ENCODE results near the gene PLPPR4. TPM values are rescaled to one million over a fixed set of nuclear protein-coding genes. Genes with fewer than 3 reads are reported as not detected.

PLPPR4 gene
- total and polyA plus RNA-seq, 2 experiments from 2014 or later: 0.99 to 2.3 TPM

- TF ChIP-seq, protein P1, sequence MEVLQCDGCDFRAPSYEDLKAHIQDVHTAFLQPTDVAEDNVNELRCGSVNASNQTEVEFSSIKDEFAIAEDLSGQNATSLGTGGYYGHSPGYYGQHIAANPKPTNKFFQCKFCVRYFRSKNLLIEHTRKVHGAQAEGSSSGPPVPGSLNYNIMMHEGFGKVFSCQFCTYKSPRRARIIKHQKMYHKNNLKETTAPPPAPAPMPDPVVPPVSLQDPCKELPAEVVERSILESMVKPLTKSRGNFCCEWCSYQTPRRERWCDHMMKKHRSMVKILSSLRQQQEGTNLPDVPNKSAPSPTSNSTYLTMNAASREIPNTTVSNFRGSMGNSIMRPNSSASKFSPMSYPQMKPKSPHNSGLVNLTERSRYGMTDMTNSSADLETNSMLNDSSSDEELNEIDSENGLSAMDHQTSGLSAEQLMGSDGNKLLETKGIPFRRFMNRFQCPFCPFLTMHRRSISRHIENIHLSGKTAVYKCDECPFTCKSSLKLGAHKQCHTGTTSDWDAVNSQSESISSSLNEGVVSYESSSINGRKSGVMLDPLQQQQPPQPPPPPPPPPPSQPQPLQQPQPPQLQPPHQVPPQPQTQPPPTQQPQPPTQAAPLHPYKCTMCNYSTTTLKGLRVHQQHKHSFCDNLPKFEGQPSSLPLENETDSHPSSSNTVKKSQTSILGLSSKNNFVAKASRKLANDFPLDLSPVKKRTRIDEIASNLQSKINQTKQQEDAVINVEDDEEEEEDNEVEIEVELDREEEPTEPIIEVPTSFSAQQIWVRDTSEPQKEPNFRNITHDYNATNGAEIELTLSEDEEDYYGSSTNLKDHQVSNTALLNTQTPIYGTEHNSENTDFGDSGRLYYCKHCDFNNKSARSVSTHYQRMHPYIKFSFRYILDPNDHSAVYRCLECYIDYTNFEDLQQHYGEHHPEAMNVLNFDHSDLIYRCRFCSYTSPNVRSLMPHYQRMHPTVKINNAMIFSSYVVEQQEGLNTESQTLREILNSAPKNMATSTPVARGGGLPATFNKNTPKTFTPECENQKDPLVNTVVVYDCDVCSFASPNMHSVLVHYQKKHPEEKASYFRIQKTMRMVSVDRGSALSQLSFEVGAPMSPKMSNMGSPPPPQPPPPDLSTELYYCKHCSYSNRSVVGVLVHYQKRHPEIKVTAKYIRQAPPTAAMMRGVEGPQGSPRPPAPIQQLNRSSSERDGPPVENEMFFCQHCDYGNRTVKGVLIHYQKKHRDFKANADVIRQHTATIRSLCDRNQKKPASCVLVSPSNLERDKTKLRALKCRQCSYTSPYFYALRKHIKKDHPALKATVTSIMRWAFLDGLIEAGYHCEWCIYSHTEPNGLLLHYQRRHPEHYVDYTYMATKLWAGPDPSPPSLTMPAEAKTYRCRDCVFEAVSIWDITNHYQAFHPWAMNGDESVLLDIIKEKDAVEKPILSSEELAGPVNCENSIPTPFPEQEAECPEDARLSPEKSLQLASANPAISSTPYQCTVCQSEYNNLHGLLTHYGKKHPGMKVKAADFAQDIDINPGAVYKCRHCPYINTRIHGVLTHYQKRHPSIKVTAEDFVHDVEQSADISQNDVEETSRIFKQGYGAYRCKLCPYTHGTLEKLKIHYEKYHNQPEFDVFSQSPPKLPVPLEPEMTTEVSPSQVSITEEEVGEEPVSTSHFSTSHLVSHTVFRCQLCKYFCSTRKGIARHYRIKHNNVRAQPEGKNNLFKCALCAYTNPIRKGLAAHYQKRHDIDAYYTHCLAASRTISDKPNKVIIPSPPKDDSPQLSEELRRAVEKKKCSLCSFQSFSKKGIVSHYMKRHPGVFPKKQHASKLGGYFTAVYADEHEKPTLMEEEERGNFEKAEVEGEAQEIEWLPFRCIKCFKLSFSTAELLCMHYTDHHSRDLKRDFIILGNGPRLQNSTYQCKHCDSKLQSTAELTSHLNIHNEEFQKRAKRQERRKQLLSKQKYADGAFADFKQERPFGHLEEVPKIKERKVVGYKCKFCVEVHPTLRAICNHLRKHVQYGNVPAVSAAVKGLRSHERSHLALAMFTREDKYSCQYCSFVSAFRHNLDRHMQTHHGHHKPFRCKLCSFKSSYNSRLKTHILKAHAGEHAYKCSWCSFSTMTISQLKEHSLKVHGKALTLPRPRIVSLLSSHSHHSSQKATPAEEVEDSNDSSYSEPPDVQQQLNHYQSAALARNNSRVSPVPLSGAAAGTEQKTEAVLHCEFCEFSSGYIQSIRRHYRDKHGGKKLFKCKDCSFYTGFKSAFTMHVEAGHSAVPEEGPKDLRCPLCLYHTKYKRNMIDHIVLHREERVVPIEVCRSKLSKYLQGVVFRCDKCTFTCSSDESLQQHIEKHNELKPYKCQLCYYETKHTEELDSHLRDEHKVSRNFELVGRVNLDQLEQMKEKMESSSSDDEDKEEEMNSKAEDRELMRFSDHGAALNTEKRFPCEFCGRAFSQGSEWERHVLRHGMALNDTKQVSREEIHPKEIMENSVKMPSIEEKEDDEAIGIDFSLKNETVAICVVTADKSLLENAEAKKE (CRISPR knock-in tag; IDR thresholded peaks at IDR 0.05): no peak
These were observed 6.4 kb downstream of the PLPPR4 start (continued) for GRCh38 chr1:99270646-99271045.

DNA sequence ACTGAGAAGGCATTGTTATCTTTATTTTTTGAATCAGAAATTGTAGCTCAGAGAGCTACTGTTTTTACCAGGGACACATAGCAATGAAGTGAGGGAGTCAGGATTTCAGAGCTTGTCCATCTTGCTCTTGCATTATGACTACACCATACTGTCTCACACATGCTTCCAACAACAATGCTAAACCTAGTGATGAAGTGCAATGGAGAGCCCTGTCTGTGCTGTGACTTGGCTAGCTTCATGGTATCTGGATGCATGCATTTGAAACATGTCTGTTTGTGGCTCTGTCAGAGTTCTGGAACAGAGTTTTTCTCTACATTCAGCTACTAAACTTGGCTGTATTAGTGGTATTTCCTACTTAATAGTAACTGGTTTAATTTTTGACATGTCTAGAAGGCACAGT is 7.0 kb downstream of the PLPPR4 start:
- ATAC-seq: no peak
- Mint-ChIP-seq H3K27ac (no peak overlapping the region), H3K4me1 (no peaks in the 10 kb centered on the region), H3K27me3 (ENCODE audit: insufficient read depth, low read depth, poor library complexity) (no peaks in the 10 kb centered on the region), H3K9me3 (no peaks in the 10 kb centered on the region), H3K36me3 (ENCODE audit: low read depth) (no peaks in the 10 kb centered on the region), H3K4me3 (no peak overlapping the region)
- Histone ChIP-seq H3K79me2 (replicated peaks; ENCODE audit: insufficient read depth) (no peaks in the 10 kb centered on the region), H2AFZ (no peak overlapping the region), H3K9me2 (ENCODE audit: insufficient read depth) (no peaks in the 10 kb centered on the region), H3K4me3 (no peak overlapping the region), H3K4me2 (no peak overlapping the region), H3K4me1 (ENCODE audit: insufficient read depth) (no peaks in the 10 kb centered on the region), H3K27ac (ENCODE audit: low read depth) (no peak overlapping the region), H4K20me1 (replicated peaks; ENCODE audit: insufficient read depth) (no peaks in the 10 kb centered on the region), H3F3A (replicated peaks; ENCODE audit: low read depth) (no peaks in the 10 kb centered on the region), H3K27me3 (ENCODE audit: insufficient read depth) (no peaks in the 10 kb centered on the region), H3K36me3 (ENCODE audit: insufficient read depth) (no peaks in the 10 kb centered on the region)
- DNase-seq (ENCODE audit: low spot score): no peak
- TF ChIP-seq, protein P1 (CRISPR knock-in tag; IDR thresholded peaks at IDR 0.05): no peak
- TF ChIP-seq ZNF331 (CRISPR knock-in tag; IDR thresholded peaks at IDR 0.05; ENCODE audit: low read depth) (no peak), POLR2AphosphoS5 (IDR thresholded peaks at IDR 0.05; ENCODE audit: low read depth) (no peak), EZH2phosphoT487 (IDR thresholded peaks at IDR 0.05; ENCODE audit: unreplicated experiment) (no peak), EZH2 (IDR thresholded peaks at IDR 0.05; ENCODE audit: low read depth, unreplicated experiment) (no peak), NANOG (IDR thresholded peaks at IDR 0.05; ENCODE audit: borderline replicate concordance) (no peak)

All from GM23338 (cell line).